ENCODE measurements around the gene CFAP61.

DNA sequence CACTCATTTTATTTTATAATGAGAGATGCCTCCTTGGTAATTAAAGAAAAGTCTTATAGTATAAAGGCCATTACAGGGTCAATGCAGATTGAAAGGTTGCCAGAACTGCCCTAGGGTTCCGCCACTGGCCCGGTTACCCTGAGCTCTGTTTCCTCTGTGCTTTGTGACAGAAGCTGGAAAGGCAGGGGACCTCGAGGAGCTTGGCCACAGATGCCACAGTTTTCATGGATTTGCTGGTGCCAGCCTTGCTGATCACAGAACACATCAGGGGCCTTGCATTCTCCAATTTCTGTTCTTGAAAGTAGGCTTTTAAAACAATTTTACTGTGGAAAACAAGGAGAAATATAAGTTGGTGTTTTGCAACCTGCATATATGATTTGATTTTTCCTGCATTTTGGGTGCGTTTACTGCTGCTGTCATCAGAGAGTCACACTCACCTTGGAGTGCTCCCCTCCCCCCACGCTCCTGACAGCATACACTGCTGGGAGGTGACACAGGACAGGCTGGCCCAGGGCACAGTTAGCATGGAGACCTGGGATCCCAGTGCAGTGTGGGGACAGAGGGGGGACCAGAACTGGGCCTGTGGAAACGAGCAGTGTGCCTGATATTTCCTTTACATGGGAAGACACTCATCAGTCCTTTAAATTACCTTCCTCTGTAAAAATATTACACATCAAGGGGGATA lies 142.8 kb downstream of the CFAP61 start:
- TF ChIP-seq, protein P1, sequence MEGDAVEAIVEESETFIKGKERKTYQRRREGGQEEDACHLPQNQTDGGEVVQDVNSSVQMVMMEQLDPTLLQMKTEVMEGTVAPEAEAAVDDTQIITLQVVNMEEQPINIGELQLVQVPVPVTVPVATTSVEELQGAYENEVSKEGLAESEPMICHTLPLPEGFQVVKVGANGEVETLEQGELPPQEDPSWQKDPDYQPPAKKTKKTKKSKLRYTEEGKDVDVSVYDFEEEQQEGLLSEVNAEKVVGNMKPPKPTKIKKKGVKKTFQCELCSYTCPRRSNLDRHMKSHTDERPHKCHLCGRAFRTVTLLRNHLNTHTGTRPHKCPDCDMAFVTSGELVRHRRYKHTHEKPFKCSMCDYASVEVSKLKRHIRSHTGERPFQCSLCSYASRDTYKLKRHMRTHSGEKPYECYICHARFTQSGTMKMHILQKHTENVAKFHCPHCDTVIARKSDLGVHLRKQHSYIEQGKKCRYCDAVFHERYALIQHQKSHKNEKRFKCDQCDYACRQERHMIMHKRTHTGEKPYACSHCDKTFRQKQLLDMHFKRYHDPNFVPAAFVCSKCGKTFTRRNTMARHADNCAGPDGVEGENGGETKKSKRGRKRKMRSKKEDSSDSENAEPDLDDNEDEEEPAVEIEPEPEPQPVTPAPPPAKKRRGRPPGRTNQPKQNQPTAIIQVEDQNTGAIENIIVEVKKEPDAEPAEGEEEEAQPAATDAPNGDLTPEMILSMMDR (IDR thresholded peaks at IDR 0.05) = no peak
- TF ChIP-seq POLR2A (IDR thresholded peaks at IDR 0.05) = no peak

Data from breast epithelium (tissue), 3 donors.